Fibroblast of villous mesenchyme (primary cell): ENCODE results near the gene CTNND2. TPM values are rescaled to one million over a fixed set of nuclear protein-coding genes. Genes with fewer than 3 reads are reported as not detected.
"Not testable (repeated sequence)": the region's sequence is repeated elsewhere in the genome, so short reads cannot be mapped to it uniquely, and the experiment has no call there.

ENCODE experiments used
- DNase-seq: peaks from one replicate; pipeline ENCODE4 v3.0.0-alpha.2; 2010; ENCODE audit warnings: low read depth
- H3K4me3 ChIP-seq: 2 replicates; pipeline ENCODE4 v1.5.1; 2011; ENCODE audit warnings: low read depth, mild to moderate bottlenecking, low read length
- CTCF ChIP-seq: IDR thresholded peaks from 2 replicates; pipeline ENCODE4 v1.5.1; 2012; ENCODE audit warnings: low read depth, mild to moderate bottlenecking, low read length; ENCODE audit not compliant: insufficient read depth
- total RNA-seq: library from RNA; depleted of rRNA; stranded (reverse); fragments of >200 nt; gene quantifications from 2 replicates; pipeline ENCODE4 v1.2.3, GENCODE V29; 2012

CTNND2 gene
- total RNA-seq, 1 donor, result not detected

DNA sequence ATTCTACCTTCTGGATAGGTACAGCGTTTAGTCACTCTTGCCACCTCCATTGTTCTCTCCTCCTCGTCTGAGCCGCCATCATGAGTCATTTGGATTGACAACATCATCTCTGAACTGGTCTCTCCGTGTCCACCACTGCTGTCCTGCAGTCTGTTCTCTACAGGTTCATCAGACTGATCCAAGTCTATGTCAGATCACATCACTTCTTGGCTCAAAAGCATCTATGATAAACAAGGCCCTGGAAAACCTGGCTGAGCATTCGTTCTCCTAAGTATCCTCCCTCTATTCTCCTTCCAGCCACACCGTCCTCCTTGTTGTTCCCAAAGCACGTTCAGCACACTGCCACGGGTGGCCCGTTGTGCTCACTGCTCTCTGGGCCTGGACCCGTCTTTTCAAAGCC lies 50.5 kb downstream of the CTNND2 start:
- no peak for DNase-seq
- no peak for TF ChIP-seq CTCF
- H3K4me3 ChIP-seq, result no peak overlapping the region

GRCh38 chr5:11853140-11853539 lies 51.1 kb downstream of the CTNND2 start:
- DNase-seq, result no peak
- no peak overlapping the region for H3K4me3 ChIP-seq
- TF ChIP-seq CTCF, result no peak

- no peak overlapping the region for H3K4me3 ChIP-seq
- DNase-seq, result no peak
- TF ChIP-seq CTCF, result no peak
Measured at GRCh38 chr5:11852717-11853087, 51.5 kb downstream of the CTNND2 start.

GRCh38 chr5:11851965-11852716 lies 52.1 kb downstream of the CTNND2 start:
- DNase-seq, result no peak
- TF ChIP-seq CTCF, result no peak
- H3K4me3 ChIP-seq, result no peak overlapping the region

- no peak for DNase-seq
- no peak overlapping the region for H3K4me3 ChIP-seq
- TF ChIP-seq CTCF, result no peak
Measured at GRCh38 chr5:11851416-11851815, 52.8 kb downstream of the CTNND2 start.

DNA sequence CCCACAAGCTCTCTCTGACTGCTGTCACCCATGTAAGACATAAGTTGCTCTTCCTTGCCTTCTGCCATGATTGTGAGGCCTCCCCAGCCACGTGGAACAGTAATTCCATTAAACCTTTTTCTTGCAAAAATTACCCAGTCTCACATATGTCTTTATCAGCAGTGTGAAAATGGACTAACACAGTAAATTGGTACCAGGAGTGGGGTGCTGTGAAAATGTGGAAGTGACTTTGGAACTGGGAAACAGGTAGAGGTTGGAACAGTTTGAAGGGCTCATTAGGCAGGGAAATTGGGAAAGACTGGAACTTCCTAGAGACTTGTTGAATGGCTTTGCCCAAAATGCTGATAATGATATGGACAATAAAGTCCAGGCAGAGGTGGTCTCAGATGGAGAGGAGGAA lies 75.7 kb downstream of the CTNND2 start:
- DNase-seq, H3K4me3 ChIP-seq: not testable (repeated sequence)

GRCh38 chr5:11822598-11822997 lies 81.6 kb downstream of the CTNND2 start:
- DNase-seq, result no peak
- H3K4me3 ChIP-seq, result no peak overlapping the region
- TF ChIP-seq CTCF, result no peak
